Adipose tissue (tissue), 3 donors: ENCODE measurements around the gene DGKI. TPM values are rescaled to one million over a fixed set of nuclear protein-coding genes. Genes with fewer than 3 reads are reported as not detected.

Experiments used
- H3K27ac ChIP-seq: one replicate; pipeline ENCODE4 v1.5.1; 2013; ENCODE audit warnings: low read depth, low read length
- WGBS, 3 donors: extraction: QIAGEN DNeasy Blood & Tissue Kit; methylation state at CpG; one replicate each; pipeline ENCODE4 v1.1.7; 2013; 5-methylcytosine and 5-hydroxymethylcytosine counted together
- polyA plus RNA-seq, 3 donors: library from polyadenylated mRNA; stranded (reverse); fragments of 200-250 nt; gene quantifications; one replicate each; pipeline ENCODE4 v1.2.3, GENCODE V29; 2013
- donor health status: healthy with polysubstance abuse.
- donor health status: Bipolar disorder and iron deficiency.
- donor health status: healthy.

The DGKI gene
- polyA plus RNA-seq, 3 donors = 0.03 to 0.22 (median 0.21) TPM

- WGBS, 3 donors = 2 to 7% (median 6%) methylated on average over 8 of the region's 8 CpGs
- no peak overlapping the region for H3K27ac ChIP-seq
Measured at GRCh38 chr7:137656227-137656849, 190.4 kb downstream of the DGKI start.

- WGBS, 3 donors = 68 to 70% (median 68%) methylated on average over 6 of the region's 6 CpGs
- H3K27ac ChIP-seq = no peak overlapping the region
Measured at GRCh38 chr7:137655804-137656203, 191.0 kb downstream of the DGKI start.

GRCh38 chr7:137652721-137653120, 194.1 kb downstream of the DGKI start:
- 31 to 58% (median 36%) methylated on average over 1 of the region's 1 CpG for WGBS, 3 donors
- H3K27ac ChIP-seq = no peak overlapping the region

- no peak overlapping the region for H3K27ac ChIP-seq
- WGBS, 3 donors = 86 to 90% (median 86%) methylated on average over 3 of the region's 3 CpGs
Measured at GRCh38 chr7:137647905-137648565, 198.7 kb downstream of the DGKI start.

- WGBS, 3 donors = 17 to 76% (median 27%) methylated on average over 2 of the region's 2 CpGs
- H3K27ac ChIP-seq = no peak overlapping the region
Measured at GRCh38 chr7:137642472-137642871, 204.3 kb downstream of the DGKI start.

GRCh38 chr7:137642031-137642430, 204.7 kb downstream of the DGKI start:
- no peak overlapping the region for H3K27ac ChIP-seq

GRCh38 chr7:137636376-137636775, 210.4 kb downstream of the DGKI start:
- no peak overlapping the region for H3K27ac ChIP-seq

GRCh38 chr7:137635874-137636273, 210.9 kb downstream of the DGKI start:
- 84 to 91% (median 88%) methylated on average over 6 of the region's 6 CpGs for whole genome bisulfite sequencing, 3 donors

More at GRCh38 chr7:137636376-137636775, 210.4 kb downstream of the DGKI start:
- WGBS, 3 donors = 79 to 86% (median 80%) methylated on average over 2 of the region's 2 CpGs

GRCh38 chr7:137635132-137635531, 211.6 kb downstream of the DGKI start:
- 80 to 96% (median 90%) methylated on average over 3 of the region's 3 CpGs for WGBS, 3 donors
- H3K27ac ChIP-seq = no peak overlapping the region

More at GRCh38 chr7:137635874-137636273, 210.9 kb downstream of the DGKI start:
- no peak overlapping the region for H3K27ac ChIP-seq

GRCh38 chr7:137634356-137634755, 212.4 kb downstream of the DGKI start:
- H3K27ac ChIP-seq = no peak overlapping the region
- WGBS, 3 donors = 83 to 100% (median 88%) methylated on average over 1 of the region's 1 CpG

- H3K27ac ChIP-seq = no peak overlapping the region
- WGBS, 3 donors = 65 to 76% (median 70%) methylated on average over 5 of the region's 5 CpGs
Measured at GRCh38 chr7:137633133-137633532, 213.6 kb downstream of the DGKI start.

- H3K27ac ChIP-seq = no peak overlapping the region
- 67 to 78% (median 74%) methylated on average over 3 of the region's 3 CpGs for WGBS, 3 donors
Measured at GRCh38 chr7:137628216-137628615, 218.6 kb downstream of the DGKI start.

GRCh38 chr7:137626469-137627067, 220.2 kb downstream of the DGKI start:
- H3K27ac ChIP-seq = no peak overlapping the region
- WGBS, 3 donors = 9 to 23% (median 17%) methylated on average over 8 of the region's 8 CpGs

- 79 to 82% (median 79%) methylated on average over 7 of the region's 7 CpGs for WGBS, 3 donors
- no peak overlapping the region for H3K27ac ChIP-seq
Measured at GRCh38 chr7:137625197-137625596, 221.6 kb downstream of the DGKI start.

GRCh38 chr7:137619181-137619580, 227.6 kb downstream of the DGKI start:
- WGBS, 3 donors = 75 to 84% (median 80%) methylated on average over 1 of the region's 1 CpG
- no peak overlapping the region for H3K27ac ChIP-seq

- 95 to 100% (median 98%) methylated on average over 1 of the region's 1 CpG for WGBS, 3 donors
- no peak overlapping the region for H3K27ac ChIP-seq
Measured at GRCh38 chr7:137618748-137619147, 228.0 kb downstream of the DGKI start.

GRCh38 chr7:137613006-137613525, 233.7 kb downstream of the DGKI start:
- H3K27ac ChIP-seq = no peak overlapping the region
- WGBS, 3 donors = 89 to 95% (median 93%) methylated on average over 3 of the region's 3 CpGs

- no peak overlapping the region for H3K27ac ChIP-seq
- WGBS, 3 donors = 75 to 78% (median 77%) methylated on average over 2 of the region's 2 CpGs
Measured at GRCh38 chr7:137611606-137612005, 235.2 kb downstream of the DGKI start.

- H3K27ac ChIP-seq = no peak overlapping the region
- WGBS, 3 donors = 79 to 83% (median 82%) methylated on average over 6 of the region's 6 CpGs
Measured at GRCh38 chr7:137609500-137609899, 237.3 kb downstream of the DGKI start.
